GM21423 (cell line): Measurements from ENCODE around the gene ZNF410.
"Not testable (repeated sequence)": the region's sequence is repeated elsewhere in the genome, so short reads cannot be mapped to it uniquely, and the experiment has no call there.

Source experiments
- ATAC-seq: cut with Tn5 transposase; IDR thresholded peaks from one replicate; pipeline ENCODE4 v1.9.1; 2021; ENCODE audit warnings: mild to moderate bottlenecking, moderate library complexity; ENCODE audit not compliant: unreplicated experiment

Gene ZNF410

DNA sequence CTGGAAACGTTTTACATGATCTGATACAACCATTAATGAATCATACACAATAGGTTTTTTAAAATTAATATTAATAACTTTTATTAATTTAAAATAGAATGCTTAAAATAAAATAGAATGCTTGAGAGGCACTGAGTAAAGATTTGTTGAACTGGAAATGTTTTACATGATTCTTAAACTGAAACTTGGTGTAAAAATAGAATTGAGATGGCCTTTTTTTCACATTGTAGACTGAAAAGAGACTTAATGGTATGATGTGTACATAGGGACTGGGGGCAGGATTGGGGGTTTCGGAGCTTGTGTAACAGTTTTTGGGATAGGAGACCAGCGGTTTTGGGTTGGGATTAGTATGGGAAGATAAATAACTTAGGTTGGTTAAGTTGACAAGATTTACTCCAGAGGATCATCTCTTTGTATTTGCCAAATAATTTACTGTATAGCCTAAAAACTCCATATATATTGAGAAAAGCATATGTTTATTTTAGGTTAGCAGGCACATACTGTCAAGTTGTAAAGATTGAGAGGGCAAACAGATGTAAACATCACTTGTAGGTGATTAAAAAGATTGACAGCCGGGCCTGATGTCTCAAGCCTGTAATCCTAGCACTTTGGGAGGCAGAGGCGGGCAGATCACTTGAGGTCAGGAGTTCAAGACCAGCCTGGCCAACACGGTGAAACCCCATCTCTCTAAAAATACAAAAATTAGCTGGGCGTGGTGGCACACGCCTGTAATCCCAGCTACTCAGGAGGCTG lies 2.0 kb upstream of the ZNF410 start:
- ATAC-seq = no peak

GRCh38 chr14:73887318-73887616 lies 608 bp downstream of the ZNF410 start:
- no peak for ATAC-seq

DNA sequence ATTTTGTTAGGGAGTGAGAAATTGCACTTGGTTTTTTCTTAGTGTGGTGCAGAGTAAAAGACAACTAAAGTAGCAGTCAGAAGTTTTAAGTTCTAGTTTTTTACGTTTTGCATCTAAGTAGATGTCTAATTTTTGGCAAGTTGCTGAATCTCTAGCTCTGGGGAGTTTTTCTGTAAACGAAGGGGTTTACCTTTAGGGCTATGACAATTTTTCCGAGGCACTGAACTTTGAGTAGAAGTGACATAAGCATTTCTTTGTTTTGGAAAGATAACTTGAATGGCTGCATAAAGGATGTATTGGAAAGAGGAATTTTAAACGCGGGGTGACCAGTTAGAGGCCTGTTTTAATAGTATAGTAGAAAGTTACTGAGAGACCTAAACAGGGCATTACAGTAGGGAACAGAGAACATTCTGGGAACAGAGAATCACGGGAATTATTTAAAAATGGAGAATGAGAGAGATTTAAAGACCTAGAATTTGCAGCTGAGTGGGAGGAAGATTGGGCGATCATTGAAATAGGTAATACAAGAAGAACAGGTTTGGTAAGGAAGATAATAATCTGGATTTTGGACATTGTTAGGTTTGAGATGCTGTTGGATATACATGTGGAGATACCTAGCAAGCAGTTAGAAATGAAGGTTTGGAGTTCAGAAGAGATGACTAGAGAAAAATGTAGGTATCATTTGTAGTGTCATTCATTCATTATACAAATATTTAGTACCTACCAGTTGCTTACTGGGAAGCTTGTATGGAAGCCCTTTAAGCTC lies 1.2 kb downstream of the ZNF410 start:
- ATAC-seq = no peak

DNA sequence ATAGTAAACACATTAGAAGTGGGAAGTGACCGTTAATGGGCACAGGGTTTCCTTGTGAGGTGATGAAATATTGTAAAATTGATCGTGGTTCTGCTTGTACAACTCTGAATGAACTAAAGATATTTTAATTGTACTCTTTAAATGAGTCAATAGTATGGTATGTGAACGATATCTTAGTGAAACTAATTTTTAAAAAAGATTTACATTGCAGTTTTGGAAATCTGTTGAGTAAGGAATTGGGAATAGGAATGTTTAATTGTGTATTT lies 1.7 kb downstream of the ZNF410 start:
- no peak for ATAC-seq

DNA sequence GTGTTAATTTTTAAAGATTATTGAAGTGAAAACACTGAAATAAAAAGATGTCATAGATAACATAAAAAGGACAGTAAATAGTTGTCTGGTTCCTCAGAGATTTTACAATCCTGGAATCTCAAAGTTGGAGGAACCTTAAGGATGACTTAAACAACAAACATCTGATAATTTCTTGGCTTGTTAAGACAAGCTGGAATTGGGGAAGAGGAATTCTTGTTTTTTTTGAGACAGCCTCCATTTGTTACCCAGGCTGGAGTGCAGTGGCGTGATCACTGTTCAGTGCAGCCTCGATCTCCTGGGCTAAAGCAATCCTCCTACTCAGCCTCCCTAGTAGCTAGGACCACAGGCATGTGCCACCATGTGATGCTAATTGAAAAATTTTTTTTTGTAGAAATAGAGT lies 2.3 kb downstream of the ZNF410 start:
- no peak for ATAC-seq

- no peak for ATAC-seq
These were observed 2.7 kb downstream of the ZNF410 start for GRCh38 chr14:73889376-73889775.

GRCh38 chr14:73894180-73894687 lies 7.6 kb downstream of the ZNF410 start:
- not testable (repeated sequence) for ATAC-seq

- ATAC-seq = no peak
These were observed 9.3 kb downstream of the ZNF410 start for GRCh38 chr14:73895939-73896338.

- no peak for ATAC-seq
These were observed 9.9 kb downstream of the ZNF410 start for GRCh38 chr14:73896521-73896920.

- ATAC-seq = no peak
These were observed 16.4 kb downstream of the ZNF410 start for GRCh38 chr14:73903028-73903427.

- no peak for ATAC-seq
These were observed 23.0 kb downstream of the ZNF410 start for GRCh38 chr14:73909681-73910080.

- no peak for ATAC-seq
These were observed 26.6 kb downstream of the ZNF410 start for GRCh38 chr14:73913256-73913655.

DNA sequence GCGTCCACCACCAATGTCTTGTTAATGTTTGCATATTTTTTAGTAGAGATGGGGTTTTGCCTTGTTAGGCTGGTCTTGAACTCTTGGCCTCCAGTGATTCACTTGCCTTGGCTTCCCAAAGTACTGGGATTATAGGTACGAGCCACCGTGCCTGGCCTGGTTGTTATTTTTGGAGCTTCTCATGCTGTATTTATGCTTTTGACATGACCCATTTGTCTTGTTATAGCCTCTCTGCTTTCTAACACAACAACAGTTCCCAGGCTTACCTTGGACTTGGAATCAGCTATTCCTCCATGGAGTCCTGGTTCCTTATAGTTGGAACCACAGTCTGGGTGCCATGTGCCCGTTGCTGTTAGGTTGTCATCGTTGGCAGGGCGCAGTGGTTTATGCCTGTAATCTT lies 29.7 kb downstream of the ZNF410 start:
- ATAC-seq = no peak

GRCh38 chr14:73919457-73919856 lies 32.8 kb downstream of the ZNF410 start:
- not testable (repeated sequence) for ATAC-seq

DNA sequence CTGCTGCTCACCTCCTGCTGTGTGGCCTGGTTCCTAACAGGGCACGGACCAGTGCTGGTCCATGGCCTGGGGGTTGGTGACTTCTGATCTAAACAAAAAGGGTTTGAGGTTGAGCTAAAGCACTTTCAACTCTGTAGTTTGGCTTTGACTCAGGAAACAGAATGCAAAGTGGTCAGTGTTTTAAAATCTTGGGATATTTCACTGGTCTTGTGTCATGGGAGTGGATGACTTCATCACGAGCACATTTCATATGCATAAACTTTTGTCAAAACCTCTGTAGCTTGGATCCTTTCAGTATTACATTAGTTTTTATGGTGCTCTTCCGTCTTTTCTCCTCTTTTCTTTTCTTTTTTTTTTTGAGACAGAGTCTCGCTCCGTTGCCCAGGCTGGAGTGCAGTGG lies 37.7 kb downstream of the ZNF410 start:
- ATAC-seq = no peak

DNA sequence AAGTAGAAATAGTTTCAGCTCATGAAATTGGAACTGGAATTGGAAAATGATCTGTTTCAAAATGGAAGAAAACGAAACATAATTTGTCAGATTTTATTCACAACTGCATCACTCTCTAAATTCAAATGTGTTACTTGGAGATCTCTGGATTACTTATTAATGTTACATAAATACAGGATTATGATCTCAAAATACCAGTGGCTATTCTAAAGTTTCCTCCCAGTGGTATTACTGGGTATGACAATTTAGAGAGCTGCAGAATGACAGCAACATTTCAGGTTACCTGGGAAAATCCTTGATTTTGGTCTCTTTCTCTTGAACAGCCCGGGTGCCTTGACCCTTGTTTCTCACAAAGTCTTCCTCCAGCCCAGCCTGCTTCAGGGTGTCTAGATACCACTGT lies 49.0 kb downstream of the ZNF410 start:
- ATAC-seq = no peak

DNA sequence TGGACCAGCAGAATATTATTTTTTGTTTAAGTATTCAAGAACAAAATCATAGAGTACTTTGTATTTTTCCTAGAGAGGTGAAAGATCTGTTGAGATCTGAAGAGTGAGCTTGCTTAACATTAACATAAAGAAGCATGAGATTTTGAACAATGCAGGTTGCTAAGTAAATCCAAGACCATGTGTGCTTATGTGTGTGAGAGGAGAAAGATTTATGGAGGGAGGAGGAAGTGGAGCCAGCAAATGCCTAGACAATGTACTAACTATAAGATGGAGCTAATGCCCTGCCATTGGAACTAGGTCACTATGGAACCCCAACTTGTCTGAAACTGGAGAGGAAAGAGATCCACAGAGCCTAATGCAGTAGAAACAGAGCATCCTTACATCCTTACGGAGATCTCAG lies 49.9 kb downstream of the ZNF410 start:
- no peak for ATAC-seq

GRCh38 chr14:73937012-73937411 lies 50.4 kb downstream of the ZNF410 start:
- no peak for ATAC-seq

DNA sequence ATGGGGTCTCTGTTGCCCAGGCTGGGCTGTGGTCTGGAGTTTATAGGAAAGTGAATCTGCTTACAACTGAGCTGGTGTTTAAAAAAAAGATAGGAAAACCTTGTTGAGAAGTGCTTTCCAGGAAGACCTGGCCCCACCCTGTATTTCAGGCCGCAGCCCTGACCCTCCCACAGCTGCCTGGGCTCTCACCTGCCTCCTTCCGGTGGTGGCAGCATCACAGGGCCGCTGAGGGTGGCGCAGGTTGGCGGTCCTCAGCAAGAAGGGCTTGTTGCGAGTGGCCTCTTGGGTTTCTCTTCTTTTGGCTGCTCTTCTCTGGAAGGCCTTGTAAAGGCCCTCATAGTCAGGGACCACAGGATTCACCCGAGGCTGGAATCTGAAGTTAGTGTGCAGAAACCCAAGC lies 55.5 kb downstream of the ZNF410 start:
- no peak for ATAC-seq

DNA sequence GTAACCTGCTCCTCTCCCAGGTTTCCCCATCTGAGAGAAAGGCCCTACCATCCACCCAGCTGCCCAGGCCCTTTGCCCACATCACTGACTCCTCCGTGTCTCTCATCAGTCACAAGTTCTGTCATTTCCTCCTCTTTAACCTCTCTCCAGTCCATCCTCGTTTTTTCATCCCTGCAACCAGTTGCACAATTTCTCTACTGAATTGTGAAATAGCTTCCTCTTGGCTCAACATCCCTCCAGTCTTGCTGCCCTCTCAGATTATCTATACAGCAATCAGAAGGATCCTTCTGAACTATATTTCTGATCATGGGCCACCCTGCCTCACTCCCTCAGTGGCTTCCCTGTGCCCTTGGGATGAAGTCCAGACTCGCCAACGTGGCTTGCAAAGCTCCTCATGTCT lies 56.4 kb downstream of the ZNF410 start:
- ATAC-seq = no peak

DNA sequence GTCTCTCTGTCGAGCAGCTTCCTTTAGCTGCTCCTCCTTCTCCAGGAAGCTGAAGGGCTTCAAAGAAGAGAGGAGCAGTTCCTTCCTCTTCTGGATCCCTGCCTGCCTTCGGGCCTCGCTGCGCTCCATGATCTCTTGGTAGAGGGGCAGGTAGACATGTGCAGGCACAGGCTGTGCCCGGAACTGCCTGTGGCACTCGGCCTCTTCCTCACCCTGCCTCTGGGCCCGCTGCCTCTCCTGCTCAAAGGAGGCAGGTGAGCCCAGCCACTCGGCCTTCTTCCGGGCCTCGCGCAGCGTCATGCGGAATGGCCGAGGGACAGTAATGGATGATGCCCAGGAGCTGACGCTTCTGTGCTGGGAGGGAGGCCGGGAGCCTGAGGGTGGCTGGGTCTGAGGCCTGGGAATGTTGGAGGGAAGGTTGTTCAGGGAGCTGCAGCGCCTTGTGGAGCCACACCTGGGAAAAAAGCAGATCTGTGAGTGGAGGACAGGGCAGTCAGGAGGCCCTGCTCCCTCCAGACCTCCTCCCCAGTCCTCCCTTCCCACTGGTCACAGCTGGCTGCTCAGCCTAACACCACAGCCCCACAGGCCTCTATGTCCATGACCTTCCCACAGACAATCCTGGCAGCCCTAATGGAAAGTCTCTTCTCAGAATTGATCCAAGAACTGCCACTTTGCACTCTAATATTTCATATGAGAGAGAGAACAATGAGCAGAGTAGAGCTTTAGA lies 57.9 kb downstream of the ZNF410 start:
- no peak for ATAC-seq

DNA sequence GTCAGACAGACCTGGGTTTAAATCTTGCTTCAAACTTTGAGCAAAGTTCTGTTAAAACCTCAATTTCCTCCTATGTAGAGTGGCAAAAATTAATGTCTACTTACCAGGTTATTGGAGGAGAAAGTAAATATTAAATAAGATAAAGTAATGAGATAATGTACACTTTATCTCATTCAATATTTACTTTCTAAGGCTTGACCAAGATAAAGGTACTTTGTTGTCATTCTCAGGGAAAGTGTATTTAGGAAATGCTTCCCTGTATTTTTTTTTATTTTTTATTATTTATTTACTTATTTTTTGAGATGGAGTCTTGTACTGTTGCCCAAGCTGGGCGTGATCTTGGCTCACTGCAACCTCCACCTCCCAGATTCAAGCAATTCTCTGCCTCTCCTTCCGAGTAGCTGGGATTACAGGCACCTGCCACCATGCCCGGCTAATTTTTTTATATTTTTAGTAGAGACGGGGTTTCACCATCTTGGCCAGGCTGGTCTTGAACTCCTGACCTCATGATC lies 58.6 kb downstream of the ZNF410 start:
- no peak for ATAC-seq
